RWPE1 (cell line): Measurements from ENCODE around the gene MRTFB.

Source experiments
- CTCF ChIA-PET: fragments of 350-600 bp; sonication (Branson Sonifier 250); formaldehyde crosslinking; extraction: SDS; loops from one replicate; lab custom pipeline; 2021; lab: Yijun Ruan, JAX
- POLR2A ChIA-PET: fragments of 400-600 bp; formaldehyde crosslinking; extraction: SDS; loops from one replicate; lab custom pipeline; 2020; ENCODE audit warnings: antibody characterized with exemption; ENCODE audit not compliant: low non-redundant PET; lab: Yijun Ruan, JAX
- DNase-seq: peaks from one replicate; pipeline ENCODE4 v3.0.0; 2012; ENCODE audit warnings: low spot score
- H3K27ac ChIP-seq: fragments of 450-650 bp; 2 replicates; pipeline ENCODE4 v1.5.1; 2017
- CTCF ChIP-seq: fragments of 450-650 bp; conservative IDR thresholded peaks from 2 replicates; pipeline ENCODE4 v1.5.1; 2017; ENCODE audit warnings: low read depth, mild to moderate bottlenecking

MRTFB gene

GRCh38 chr16:14164916-14165662, 94.0 kb downstream of the MRTFB start:
- no peak for TF ChIP-seq CTCF

GRCh38 chr16:14168146-14168545, 97.0 kb downstream of the MRTFB start:
- no peak for TF ChIP-seq CTCF
- ChIA-PET POLR2A (no interaction called here), CTCF (interaction anchor here (0.6 kb wide), 1 partner anchor 515 kb away, joined by 4 read pairs; no protein-coding TSS in a partner anchor)
- H3K27ac ChIP-seq: no peak overlapping the region
- no peak for DNase-seq

More at GRCh38 chr16:14164916-14165662, 94.0 kb downstream of the MRTFB start:
- H3K27ac ChIP-seq: no peak overlapping the region
- ChIA-PET CTCF (no interaction called here), POLR2A (no interaction called here)
- no peak for DNase-seq

GRCh38 chr16:14172200-14172809, 101.2 kb downstream of the MRTFB start:
- DNase-seq: no peak
- CTCF ChIA-PET: no interaction called here
- TF ChIP-seq CTCF: no peak
- H3K27ac ChIP-seq: no peak overlapping the region
- POLR2A ChIA-PET: no interaction called here

- H3K27ac ChIP-seq: no peak overlapping the region
- ChIA-PET CTCF (no interaction called here), POLR2A (no interaction called here)
- no peak for DNase-seq
- no peak for TF ChIP-seq CTCF
These were observed 104.0 kb downstream of the MRTFB start for GRCh38 chr16:14175086-14175485.

- ChIA-PET POLR2A (no interaction called here), CTCF (no interaction called here)
- no peak overlapping the region for H3K27ac ChIP-seq
- no peak for DNase-seq
- TF ChIP-seq CTCF: no peak
These were observed 106.6 kb downstream of the MRTFB start for GRCh38 chr16:14177704-14178103.

- no peak for TF ChIP-seq CTCF
- no peak overlapping the region for H3K27ac ChIP-seq
- no peak for DNase-seq
- ChIA-PET CTCF (no interaction called here), POLR2A (no interaction called here)
These were observed 108.0 kb downstream of the MRTFB start for GRCh38 chr16:14179116-14179515.
